GM19324 (cell line): Measurements from ENCODE around the gene NYNRIN.

Experiments
- ATAC-seq: cut with Tn5 transposase; IDR thresholded peaks from one replicate; pipeline ENCODE4 v1.9.1; 2021; ENCODE audit warnings: mild to moderate bottlenecking, moderate library complexity; ENCODE audit not compliant: unreplicated experiment, low FRiP score

Gene NYNRIN

DNA sequence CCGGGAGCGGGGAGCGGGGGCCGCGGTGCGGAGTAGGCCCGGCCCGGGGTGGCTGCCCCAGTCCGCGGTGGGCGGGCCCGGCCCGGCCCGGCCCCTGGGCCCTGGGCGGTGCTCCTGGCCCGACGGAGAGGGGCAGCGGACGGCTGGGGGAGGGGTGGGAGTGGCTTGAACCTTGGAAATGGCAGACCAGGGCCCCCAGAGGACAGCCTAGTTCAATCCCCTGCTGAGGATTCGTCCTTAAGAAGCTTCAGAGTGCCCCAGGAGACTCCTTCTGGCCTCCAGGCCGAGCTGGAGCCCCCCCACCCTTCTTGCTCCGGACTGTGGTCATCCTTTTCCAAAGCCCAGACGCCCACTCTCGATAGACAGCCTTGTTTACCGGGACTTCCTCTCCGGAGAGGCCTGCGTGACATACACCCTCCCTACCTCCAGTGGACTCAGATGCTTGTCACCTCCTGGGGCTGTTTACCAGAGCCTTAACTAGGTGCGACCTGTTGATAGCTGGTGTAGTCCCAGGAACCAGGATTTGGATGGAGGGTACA, 31.4 kb downstream of the NYNRIN start:
- ATAC-seq, result peak; percentile 82

DNA sequence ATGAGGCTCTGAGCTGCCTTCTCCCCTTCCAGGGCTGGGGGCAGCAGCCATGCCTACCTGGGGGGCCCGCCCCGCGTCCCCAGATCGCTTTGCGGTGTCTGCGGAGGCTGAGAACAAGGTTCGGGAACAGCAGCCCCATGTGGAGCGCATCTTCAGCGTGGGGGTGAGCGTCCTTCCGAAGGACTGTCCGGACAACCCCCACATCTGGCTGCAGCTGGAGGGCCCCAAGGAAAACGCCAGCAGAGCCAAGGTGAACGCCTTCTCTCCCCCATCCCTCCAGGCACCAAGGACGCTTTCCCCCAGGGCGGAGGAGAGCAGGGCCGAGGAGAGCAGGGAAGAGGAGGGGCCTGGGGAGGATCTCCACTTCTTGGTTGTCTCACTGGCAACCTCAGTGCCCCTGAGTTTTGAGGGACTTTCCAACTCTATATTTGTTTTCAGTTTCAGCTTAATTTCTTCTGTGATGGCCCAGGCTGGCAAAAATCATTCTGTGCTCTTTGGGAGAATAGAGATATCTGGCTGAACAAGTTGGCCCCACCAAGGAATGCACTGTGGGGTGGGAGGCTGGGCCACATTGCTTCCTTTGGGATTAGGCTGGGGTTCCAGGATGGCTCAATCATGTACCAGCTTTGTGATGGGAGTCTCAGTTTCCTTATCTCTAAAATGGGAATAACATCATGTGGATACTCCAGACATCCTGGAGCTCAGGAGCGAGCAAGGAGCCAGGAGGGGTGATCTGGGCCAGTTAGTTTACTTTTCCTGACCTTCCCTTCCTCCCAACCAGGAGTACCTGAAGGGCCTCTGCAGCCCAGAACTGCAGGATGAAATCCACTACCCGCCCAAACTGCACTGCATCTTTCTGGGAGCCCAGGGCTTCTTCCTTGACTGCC, 32.1 kb downstream of the NYNRIN start:
- no peak for ATAC-seq

DNA sequence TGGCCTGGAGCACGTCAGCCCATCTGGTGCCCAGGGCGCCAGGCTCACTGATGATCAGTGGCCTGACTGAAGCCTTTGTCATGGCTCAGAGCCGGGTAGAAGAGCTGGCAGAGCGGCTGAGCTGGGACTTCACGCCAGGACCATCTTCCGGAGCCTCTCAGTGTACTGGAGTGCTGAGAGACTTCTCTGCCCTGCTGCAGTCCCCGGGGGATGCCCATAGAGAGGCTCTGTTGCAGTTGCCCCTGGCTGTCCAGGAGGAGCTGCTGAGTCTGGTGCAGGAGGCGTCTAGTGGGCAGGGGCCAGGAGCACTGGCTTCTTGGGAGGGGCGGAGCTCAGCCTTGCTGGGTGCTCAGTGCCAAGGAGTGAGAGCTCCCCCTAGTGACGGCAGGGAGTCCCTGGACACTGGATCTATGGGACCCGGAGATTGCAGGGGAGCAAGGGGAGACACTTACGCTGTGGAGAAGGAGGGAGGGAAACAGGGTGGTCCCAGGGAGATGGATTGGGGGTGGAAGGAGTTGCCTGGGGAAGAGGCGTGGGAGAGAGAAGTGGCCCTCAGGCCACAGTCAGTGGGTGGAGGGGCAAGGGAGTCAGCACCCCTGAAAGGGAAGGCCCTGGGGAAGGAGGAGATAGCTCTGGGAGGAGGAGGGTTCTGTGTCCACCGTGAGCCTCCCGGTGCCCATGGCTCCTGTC, 32.9 kb downstream of the NYNRIN start:
- ATAC-seq, result peak; percentile 40

GRCh38 chr14:24432259-24433131, 33.7 kb downstream of the NYNRIN start:
- no peak for ATAC-seq

- ATAC-seq, result no peak
Measured at GRCh38 chr14:24434036-24434435, 35.2 kb downstream of the NYNRIN start.

- ATAC-seq, result no peak
Measured at GRCh38 chr14:24434676-24435075, 35.9 kb downstream of the NYNRIN start.

DNA sequence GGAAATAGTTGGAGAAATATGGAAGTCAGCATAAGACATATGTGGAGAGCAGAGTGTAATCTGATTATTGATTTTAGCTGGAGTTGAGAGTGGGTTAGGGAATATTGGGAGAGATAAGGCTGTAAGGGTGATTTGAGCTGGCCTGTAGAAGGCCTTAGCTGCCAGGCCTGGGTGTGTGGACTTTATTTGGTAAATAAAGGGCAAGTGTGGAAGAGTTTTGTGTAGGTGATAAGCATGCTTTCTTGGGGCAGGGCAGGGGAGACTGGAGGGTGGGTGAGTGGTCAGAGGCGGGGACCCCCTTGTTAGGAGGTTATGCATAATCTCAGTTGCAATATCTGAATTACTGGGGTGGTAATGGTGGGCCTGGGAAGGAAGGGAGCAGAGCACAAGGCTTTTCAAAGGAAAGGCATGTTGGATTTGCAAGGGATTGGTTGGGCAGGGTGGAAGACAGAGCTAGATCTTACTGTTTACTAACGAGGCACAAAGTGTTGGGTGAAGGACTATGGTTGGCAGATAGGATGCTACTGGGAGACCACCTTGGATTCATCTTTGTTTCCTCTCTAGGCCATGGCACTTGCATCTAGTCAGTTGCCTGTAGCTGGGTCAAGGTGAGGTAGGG, 36.5 kb downstream of the NYNRIN start:
- ATAC-seq, result no peak

DNA sequence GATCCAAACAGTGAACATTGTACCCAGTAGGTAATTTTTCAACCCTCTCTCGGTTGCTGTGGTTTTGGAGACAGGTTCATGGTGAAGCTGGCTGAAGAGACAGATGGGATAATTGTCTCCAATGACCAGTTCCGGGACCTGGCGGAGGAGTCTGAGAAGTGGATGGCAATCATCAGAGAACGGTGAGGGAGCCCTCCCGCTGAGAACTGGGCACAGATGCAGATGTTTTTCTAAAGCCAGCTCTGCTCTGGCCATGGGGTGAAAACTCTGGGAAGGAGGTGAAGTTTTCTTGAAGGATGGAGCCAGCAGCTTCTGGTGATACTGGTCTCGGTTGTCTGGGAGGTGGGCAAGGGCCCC, 37.2 kb downstream of the NYNRIN start:
- no peak for ATAC-seq

DNA sequence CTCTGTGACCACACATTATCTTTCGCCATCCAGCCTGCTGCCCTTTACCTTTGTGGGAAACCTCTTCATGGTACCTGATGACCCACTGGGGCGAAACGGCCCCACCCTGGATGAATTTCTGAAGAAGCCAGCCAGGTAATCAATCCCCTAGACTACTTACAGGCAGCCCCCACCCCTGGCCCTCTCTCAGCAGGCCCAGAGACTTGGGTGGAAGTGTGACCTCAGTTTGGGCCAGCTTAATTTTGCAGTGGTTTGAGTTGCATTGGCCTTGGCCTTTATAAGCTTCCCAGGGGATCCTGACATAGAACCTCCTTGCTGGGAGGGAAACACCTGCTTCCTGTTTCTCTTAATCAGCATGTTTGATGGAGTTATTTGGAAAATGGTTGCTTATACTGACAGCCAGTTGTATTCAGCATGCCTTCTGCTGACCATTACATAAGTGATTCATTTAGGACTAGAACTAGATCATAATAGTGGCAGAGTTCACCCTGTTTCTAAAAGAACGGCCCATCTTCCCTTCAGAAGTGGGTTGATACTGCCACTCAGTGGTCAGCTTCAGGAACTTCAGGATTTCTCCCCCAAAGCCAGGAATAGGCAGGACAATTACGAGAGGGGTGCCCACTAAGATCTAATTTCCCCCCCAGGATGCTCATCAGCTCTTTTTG, 37.7 kb downstream of the NYNRIN start:
- no peak for ATAC-seq

DNA sequence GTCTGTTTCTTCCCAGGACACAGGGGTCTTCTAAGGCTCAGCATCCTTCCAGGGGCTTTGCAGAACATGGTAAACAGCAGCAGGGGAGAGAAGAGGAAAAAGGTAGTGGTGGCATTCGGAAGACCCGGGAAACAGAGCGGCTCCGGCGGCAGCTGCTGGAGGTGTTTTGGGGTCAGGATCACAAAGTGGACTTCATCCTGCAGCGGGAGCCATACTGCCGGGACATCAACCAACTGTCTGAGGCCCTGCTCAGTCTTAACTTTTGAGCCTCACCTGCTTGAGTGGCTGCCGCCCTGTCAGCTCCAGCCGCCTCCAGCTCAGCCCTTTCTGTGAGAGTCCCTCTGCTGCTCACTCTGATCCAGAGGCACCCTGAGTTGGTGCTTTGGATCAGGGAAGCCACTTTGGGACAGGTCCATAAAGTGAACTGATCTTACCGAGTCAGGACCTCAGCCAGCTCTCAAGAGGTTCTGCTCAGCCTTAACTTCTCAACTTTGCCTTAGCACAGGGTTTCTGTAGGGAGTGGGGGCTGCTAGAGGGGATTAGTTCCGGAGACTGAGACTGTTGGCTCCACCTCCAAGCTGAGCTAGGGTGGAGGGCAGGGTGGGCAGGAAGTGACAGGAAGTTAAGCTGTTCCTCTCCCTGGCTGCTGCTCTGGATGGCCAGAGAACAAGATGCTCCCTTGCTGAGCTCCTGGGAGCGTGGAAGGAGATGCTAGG, 38.4 kb downstream of the NYNRIN start:
- ATAC-seq, result no peak

DNA sequence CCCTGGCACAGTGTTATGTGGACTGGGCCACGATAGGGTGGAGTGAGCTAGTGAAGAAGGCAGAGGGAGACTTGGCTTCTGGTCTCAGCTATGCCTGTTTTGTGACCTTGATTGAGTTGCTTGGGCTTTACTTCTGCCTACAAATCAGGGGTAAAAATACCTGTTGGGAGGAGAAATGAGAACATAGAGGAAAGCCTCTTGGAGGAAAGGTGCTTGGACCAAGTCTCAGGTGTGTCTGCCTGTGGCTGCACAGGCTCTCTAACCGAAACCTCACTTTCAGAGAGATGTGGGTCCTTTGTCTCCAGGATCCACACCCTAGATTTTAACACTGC, 38.9 kb downstream of the NYNRIN start:
- no peak for ATAC-seq

DNA sequence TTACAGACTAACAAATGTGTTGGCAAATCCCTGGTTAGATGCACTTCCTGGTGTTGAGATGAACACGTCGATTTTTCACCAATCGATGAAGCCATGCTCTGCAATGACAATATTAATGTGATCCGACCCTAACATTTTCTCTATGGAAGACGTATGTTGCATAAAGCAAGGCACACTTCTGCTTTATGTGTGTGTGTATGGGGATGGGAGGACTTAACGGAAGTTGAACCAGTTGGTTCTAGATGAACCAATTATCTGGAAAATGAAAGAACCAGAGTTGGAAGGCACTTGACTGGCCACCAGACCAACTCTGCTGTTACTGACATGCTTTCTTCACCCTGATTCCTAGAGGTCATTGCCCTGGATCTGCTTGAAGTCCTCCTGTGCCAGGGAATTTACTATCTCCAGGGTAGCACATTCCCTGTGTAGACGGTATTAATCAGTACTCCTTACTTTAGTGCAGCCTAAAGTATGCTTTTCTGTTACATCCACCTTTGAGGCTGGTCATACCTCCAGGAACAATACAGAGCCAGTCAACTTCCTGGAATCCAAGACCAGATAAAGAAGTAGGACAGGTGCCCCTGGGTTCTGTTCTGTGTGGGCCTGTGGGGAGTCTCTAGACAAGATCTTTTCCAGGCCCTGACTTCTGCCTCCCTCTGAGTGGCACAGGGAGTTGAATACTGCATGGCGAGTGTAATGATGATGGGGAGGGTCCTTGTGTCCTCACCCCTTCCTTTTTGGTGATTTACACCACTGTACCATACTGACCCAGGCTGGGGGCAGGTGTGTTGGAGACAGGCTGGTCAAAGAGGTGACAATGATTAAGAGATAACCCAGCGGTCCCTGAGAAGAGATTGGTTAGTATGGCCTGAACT, 39.7 kb downstream of the NYNRIN start:
- ATAC-seq, result no peak

GRCh38 chr14:24439257-24439656, 40.5 kb downstream of the NYNRIN start:
- ATAC-seq, result no peak

GRCh38 chr14:24439830-24440605, 41.2 kb downstream of the NYNRIN start:
- no peak for ATAC-seq

GRCh38 chr14:24440606-24441399, 42.0 kb downstream of the NYNRIN start:
- ATAC-seq, result no peak

- no peak for ATAC-seq
Measured at GRCh38 chr14:24441485-24441884, 42.7 kb downstream of the NYNRIN start.

DNA sequence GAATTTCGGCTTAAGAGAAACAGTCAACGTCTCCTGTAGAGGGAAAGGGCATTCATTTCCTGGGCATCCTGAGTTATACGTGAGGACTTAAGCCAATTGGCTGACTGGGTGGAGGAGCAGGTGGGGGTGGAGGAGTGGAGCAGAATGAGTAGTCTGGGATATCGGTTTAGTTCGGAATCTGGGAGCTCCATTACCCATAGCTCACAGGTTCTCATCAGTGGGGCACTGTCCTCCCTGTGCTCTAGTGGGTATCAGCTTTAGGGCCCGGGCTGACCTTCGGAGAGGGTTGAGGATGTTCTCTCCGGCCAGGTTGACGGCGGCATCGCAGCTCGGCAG, 43.1 kb downstream of the NYNRIN start:
- ATAC-seq, result no peak
